Liver (tissue), 9 donors: ENCODE results near the gene CTNNBL1. TPM values are rescaled to one million over a fixed set of nuclear protein-coding genes. Genes with fewer than 3 reads are reported as not detected.
A peak's percentile ranks its signal among the peaks of the same experiment; 100 is the strongest.

Experiments
- DNase-seq: peaks from one replicate; pipeline ENCODE4 v3.0.0-alpha.2; 2017; ENCODE audit warnings: low spot score
- H3K27ac ChIP-seq, 2 donors: one replicate each; pipeline ENCODE4 v1.7.0; 2013; ENCODE audit warnings: inconsistent platforms in 2 of 2, low read length in 2 of 2, control low read depth in 1 of 2, low read depth in 1 of 2, mild to moderate bottlenecking in 1 of 2
- H3K27me3 ChIP-seq, 4 donors: one replicate each; pipeline versions ENCODE4 v1.6.1 to v1.7.0; 2013; ENCODE audit warnings: low read length in 3 of 4, inconsistent platforms in 1 of 4, mild to moderate bottlenecking in 1 of 4, moderate library complexity in 1 of 4; ENCODE audit not compliant: control insufficient read depth in 4 of 4, insufficient read depth in 4 of 4
- H3K36me3 ChIP-seq, 4 donors: one replicate each; pipeline versions ENCODE4 v1.6.1 to v1.7.0; 2013; ENCODE audit warnings: low read length in 3 of 4, mild to moderate bottlenecking in 3 of 4, low read depth in 1 of 4, moderate library complexity in 1 of 4; ENCODE audit not compliant: control insufficient read depth in 4 of 4, insufficient read depth in 3 of 4
- H3K4me1 ChIP-seq, 4 donors: one replicate each; pipeline versions ENCODE4 v1.6.1 to v1.7.0; 2013; ENCODE audit warnings: low read length in 3 of 4, mild to moderate bottlenecking in 3 of 4, moderate library complexity in 1 of 4; ENCODE audit not compliant: control insufficient read depth in 4 of 4, insufficient read depth in 4 of 4
- H3K4me3 ChIP-seq, 3 donors: one replicate each; pipeline versions ENCODE4 v1.6.1 to v1.7.0; 2013; ENCODE audit warnings: low read length in 3 of 3, control low read depth in 1 of 3, low read depth in 1 of 3, mild to moderate bottlenecking in 1 of 3
- H3K9ac ChIP-seq, 2 donors: one replicate each; pipeline ENCODE4 v1.7.0; 2013; ENCODE audit warnings: low read length in 2 of 2, mild to moderate bottlenecking in 2 of 2, moderate library complexity in 2 of 2, control low read depth in 1 of 2, low read depth in 1 of 2
- H3K9me3 ChIP-seq, 4 donors: one replicate each; pipeline versions ENCODE4 v1.6.1 to v1.7.0; 2013; ENCODE audit warnings: low read length in 3 of 4; ENCODE audit not compliant: control insufficient read depth in 4 of 4
- CTCF ChIP-seq: fragments of 150-350 bp; IDR thresholded peaks from 2 replicates; pipeline ENCODE4 v1.5.1; 2017; ENCODE audit warnings: improper control_type of control experiment, low read depth, low read length; ENCODE audit not compliant: missing input control
- EGR1 ChIP-seq, 2 donors: IDR thresholded peaks; 2 replicates each; pipeline ENCODE4 v1.6.1; 2016 to 2018; ENCODE audit warnings: antibody characterized with exemption in 2 of 2, low read depth in 2 of 2
- FOXA1 ChIP-seq: IDR thresholded peaks from 2 replicates; pipeline ENCODE4 v1.6.1; 2016; ENCODE audit warnings: antibody characterized with exemption
- FOXA2 ChIP-seq: IDR thresholded peaks from 2 replicates; pipeline ENCODE4 v1.6.1; 2016; ENCODE audit warnings: antibody characterized with exemption
- GABPA ChIP-seq, 2 donors: IDR thresholded peaks in 1 of 2; conservative IDR thresholded peaks in 1 of 2; 2 replicates each; pipeline ENCODE4 v1.6.1; 2016; ENCODE audit warnings: antibody characterized with exemption in 2 of 2, mild to moderate bottlenecking in 1 of 2, moderate library complexity in 1 of 2
- HNF4G ChIP-seq: IDR thresholded peaks from 2 replicates; pipeline ENCODE4 v1.6.1; 2016; ENCODE audit warnings: antibody characterized with exemption
- JUND ChIP-seq, 2 donors: IDR thresholded peaks; 2 replicates each; pipeline ENCODE4 v1.6.1; 2016; ENCODE audit warnings: antibody characterized with exemption in 2 of 2
- NR2F2 ChIP-seq: IDR thresholded peaks from 2 replicates; pipeline ENCODE4 v1.6.1; 2016; ENCODE audit warnings: antibody characterized with exemption
- RAD21 ChIP-seq, 2 donors: IDR thresholded peaks; 2 replicates each; pipeline ENCODE4 v1.6.1; 2016; ENCODE audit warnings: antibody characterized with exemption in 2 of 2, mild to moderate bottlenecking in 2 of 2
- RXRA ChIP-seq, 2 donors: IDR thresholded peaks; 2 replicates each; pipeline ENCODE4 v1.6.1; 2017 to 2018; ENCODE audit warnings: antibody characterized with exemption in 2 of 2, mild to moderate bottlenecking in 1 of 2
- SP1 ChIP-seq: IDR thresholded peaks from 2 replicates; pipeline ENCODE4 v1.6.1; 2018; ENCODE audit warnings: antibody characterized with exemption, mild to moderate bottlenecking
- TAF1 ChIP-seq: conservative IDR thresholded peaks from 2 replicates; pipeline ENCODE4 v1.6.1; 2016; ENCODE audit warnings: antibody characterized with exemption, mild to moderate bottlenecking
- ZBTB33 ChIP-seq: IDR thresholded peaks from 2 replicates; pipeline ENCODE4 v1.6.1; 2016; ENCODE audit warnings: antibody characterized with exemption
- WGBS: extraction: QIAGEN DNeasy Blood & Tissue Kit; methylation state at CpG from one replicate; pipeline ENCODE4 v1.1.7; 2013; 5-methylcytosine and 5-hydroxymethylcytosine counted together
- polyA plus RNA-seq, 2 donors: library from polyadenylated mRNA; stranded (reverse) in 1 of 2; unstranded in 1 of 2; fragments of 200-250 nt in 1 of 2; fragments of >200 nt in 1 of 2; fragmentation: Nextera tagmentation in 1 of 2; extraction: Ambion mirVana in 1 of 2; gene quantifications; one replicate each; pipeline versions ENCODE4 v1.2.1 to v1.2.3, GENCODE V29; 2013 to 2015
- total RNA-seq, 2 donors: library from RNA; depleted of rRNA; stranded (reverse); fragments of >200 nt; gene quantifications; one replicate each; pipeline ENCODE4 v1.2.3, GENCODE V29; 2014
- TF ChIP-seq, protein P1 (sequence below): IDR thresholded peaks from 2 replicates; pipeline ENCODE4 v1.6.1; 2016; ENCODE audit warnings: antibody characterized with exemption
- TF ChIP-seq, protein P2 (sequence below): IDR thresholded peaks from 2 replicates; pipeline ENCODE4 v1.6.1; 2016; ENCODE audit warnings: antibody characterized with exemption
- donor health status: healthy.
- donor health status: healthy.
- donor health status: healthy.
- donor health status: healthy.
- donor health status: healthy.

CTNNBL1 gene
- total and polyA plus RNA-seq, 4 donors: 18.3 to 25.4 (median 20.3) TPM

GRCh38 chr20:37692459-37693166 lies 1.2 kb upstream of the CTNNBL1 start:
- TF ChIP-seq GABPA (IDR thresholded peaks at IDR 0.05 in 1 of 2, conservative IDR thresholded peaks at IDR 0.05 in 1 of 2) (no peak), RAD21 (IDR thresholded peaks at IDR 0.05) (no peak), FOXA2 (no peak), HNF4G (no peak), EGR1 (IDR thresholded peaks at IDR 0.05; ENCODE audit: low read depth in 2 of 2) (no peak), SP1 (no peak), ZBTB33 (no peak), RXRA (IDR thresholded peaks at IDR 0.05) (no peak), CTCF (no peak), JUND (IDR thresholded peaks at IDR 0.05) (no peak), FOXA1 (no peak), NR2F2 (no peak), TAF1 (no peak)
- TF ChIP-seq, protein P1, sequence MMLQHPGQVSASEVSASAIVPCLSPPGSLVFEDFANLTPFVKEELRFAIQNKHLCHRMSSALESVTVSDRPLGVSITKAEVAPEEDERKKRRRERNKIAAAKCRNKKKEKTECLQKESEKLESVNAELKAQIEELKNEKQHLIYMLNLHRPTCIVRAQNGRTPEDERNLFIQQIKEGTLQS: no peak
- TF ChIP-seq, protein P2, sequence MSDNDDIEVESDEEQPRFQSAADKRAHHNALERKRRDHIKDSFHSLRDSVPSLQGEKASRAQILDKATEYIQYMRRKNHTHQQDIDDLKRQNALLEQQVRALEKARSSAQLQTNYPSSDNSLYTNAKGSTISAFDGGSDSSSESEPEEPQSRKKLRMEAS: no peak
- no peak overlapping the region for H3K9ac ChIP-seq
- H3K4me1 ChIP-seq: peaks cover 0 to 25% (median 19%) of the 10 kb centered on the region in 4 donors
- DNase-seq: no peak
- no peaks in the 10 kb centered on the region for H3K9me3 ChIP-seq
- H3K36me3 ChIP-seq: no peaks in the 10 kb centered on the region
- no peaks in the 10 kb centered on the region for H3K27me3 ChIP-seq
- no peak overlapping the region for H3K4me3 ChIP-seq
- WGBS: 91% methylated on average over 8 of the region's 8 CpGs
- no peak overlapping the region for H3K27ac ChIP-seq

DNA sequence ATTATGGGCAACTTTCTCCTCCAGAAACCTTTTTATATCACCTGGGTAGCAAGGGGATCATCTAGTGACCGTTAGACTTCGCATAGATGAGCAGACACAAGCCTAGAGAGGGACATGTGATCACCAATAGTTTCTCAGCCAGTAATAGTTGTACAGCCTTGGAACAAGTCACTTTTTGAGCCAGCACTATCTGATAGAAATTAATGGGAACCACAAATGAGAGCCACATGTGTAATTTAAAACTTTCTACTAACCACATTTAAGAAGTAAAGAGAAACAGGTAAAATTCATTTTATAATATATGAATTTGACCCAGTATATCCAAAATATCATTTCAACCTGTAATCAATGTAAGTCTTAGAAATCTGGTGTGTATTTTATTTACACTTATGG lies 592 bp upstream of the CTNNBL1 start:
- Histone ChIP-seq H3K4me3 (peak overlapping the region; percentile 46 to 79 (median 71)), H3K9me3 (no peaks in the 10 kb centered on the region), H3K9ac (peak overlapping the region in 1 of 2 donors; percentile 55), H3K4me1 (peaks cover 0 to 27% (median 21%) of the 10 kb centered on the region in 4 donors), H3K36me3 (peaks cover 0 to under 1% (median 0%) of the 10 kb centered on the region in 4 donors), H3K27me3 (no peaks in the 10 kb centered on the region), H3K27ac (no peak overlapping the region)
- DNase-seq: no peak
- 87% methylated on average over 2 of the region's 2 CpGs for WGBS
- TF ChIP-seq, protein P2: no peak
- TF ChIP-seq EGR1 (IDR thresholded peaks at IDR 0.05; ENCODE audit: low read depth in 2 of 2) (no peak), TAF1 (no peak), RAD21 (IDR thresholded peaks at IDR 0.05) (no peak)
